Smooth muscle cell (in vitro differentiated cells): Measurements from ENCODE around the gene CBARP. TPM values are rescaled to one million over a fixed set of nuclear protein-coding genes. Genes with fewer than 3 reads are reported as not detected.
"Not testable (repeated sequence)": the region's sequence is repeated elsewhere in the genome, so short reads cannot be mapped to it uniquely, and the experiment has no call there.

Experiments used
- DNase-seq: peaks from one replicate; lab custom pipeline; 2025; ENCODE audit not compliant: unreplicated experiment; lab: John Stamatoyannopoulos, UW
- H2AFZ ChIP-seq: fragments of 200-600 bp; sonication (generic); 2 replicates; pipeline ENCODE4 v1.6.0; 2016; ENCODE audit warnings: antibody characterized with exemption, low read depth, mild to moderate bottlenecking
- H3F3A ChIP-seq: fragments of 200-600 bp; sonication (generic); 2 replicates; pipeline ENCODE4 v1.6.0; 2017; ENCODE audit warnings: antibody characterized with exemption, low read depth
- H3K27ac ChIP-seq: fragments of 200-600 bp; sonication (generic); 2 replicates; pipeline ENCODE4 v1.5.1; 2016; ENCODE audit warnings: low read depth, mild to moderate bottlenecking
- H3K27me3 ChIP-seq: fragments of 200-600 bp; sonication (generic); 2 replicates; pipeline ENCODE4 v1.6.1; 2016; ENCODE audit warnings: low read depth, mild to moderate bottlenecking
- H3K36me3 ChIP-seq: fragments of 200-600 bp; sonication (generic); 2 replicates; pipeline ENCODE4 v1.5.1; 2016; ENCODE audit warnings: low read depth
- H3K4me1 ChIP-seq: fragments of 200-600 bp; sonication (generic); 2 replicates; pipeline ENCODE4 v1.5.1; 2016; ENCODE audit warnings: low read depth
- H3K4me2 ChIP-seq: fragments of 200-600 bp; sonication (generic); 2 replicates; pipeline ENCODE4 v1.6.0; 2016; ENCODE audit warnings: mild to moderate bottlenecking
- H3K4me3 ChIP-seq: fragments of 200-600 bp; sonication (generic); 2 replicates; pipeline ENCODE4 v1.5.1; 2016; ENCODE audit warnings: mild to moderate bottlenecking
- H3K79me2 ChIP-seq: fragments of 200-600 bp; sonication (generic); 2 replicates; pipeline ENCODE4 v1.6.0; 2016; ENCODE audit warnings: low read depth, mild to moderate bottlenecking
- H3K9ac ChIP-seq: fragments of 200-600 bp; sonication (generic); 2 replicates; pipeline ENCODE4 v1.6.0; 2016; ENCODE audit warnings: low read depth
- H3K9me3 ChIP-seq: fragments of 200-600 bp; sonication (generic); replicated peaks from 2 replicates; pipeline ENCODE4 v1.5.1; 2016; ENCODE audit warnings: low read depth
- H4K20me1 ChIP-seq: fragments of 200-600 bp; sonication (generic); 2 replicates; pipeline ENCODE4 v1.6.0; 2016; ENCODE audit warnings: low read depth
- CTCF ChIP-seq: fragments of 200-600 bp; sonication (generic); IDR thresholded peaks from 2 replicates; pipeline ENCODE4 v1.5.1; 2017; ENCODE audit warnings: borderline replicate concordance, mild to moderate bottlenecking, antibody characterized with exemption; ENCODE audit not compliant: insufficient read depth, poor library complexity, severe bottlenecking
- WGBS: methylation state at CpG from one replicate; pipeline ENCODE4 v1.1.7; 2016; ENCODE audit warnings: low lambda C conversion rate; 5-methylcytosine and 5-hydroxymethylcytosine counted together
- polyA plus RNA-seq: library from polyadenylated mRNA; unstranded; fragments of >200 nt; fragmentation: Nextera tagmentation; extraction: Ambion mirVana; gene quantifications from 2 replicates; pipeline ENCODE4 v1.2.1, GENCODE V29; 2016
- total RNA-seq: library from RNA; depleted of rRNA; stranded (reverse); fragments of >200 nt; gene quantifications from 2 replicates; pipeline ENCODE4 v1.2.3, GENCODE V29; 2014

CBARP gene
- total and polyA plus RNA-seq, 2 experiments from 2014 or later = 2.7 to 10.5 TPM

GRCh38 chr19:1206150-1206863, 31.5 kb downstream of the CBARP start:
- Histone ChIP-seq H4K20me1 (peaks cover 29% of the 10 kb centered on the region), H3K4me2 (peak overlapping the region; percentile 99), H3K27me3 (no peaks in the 10 kb centered on the region), H3F3A (peaks cover 25% of the 10 kb centered on the region), H3K9me3 (no peaks in the 10 kb centered on the region), H3K27ac (peak overlapping the region; percentile 46), H3K79me2 (peaks cover 52% of the 10 kb centered on the region), H3K4me3 (peak overlapping the region; percentile 88), H3K9ac (peak overlapping the region; percentile 77), H2AFZ (no peak overlapping the region), H3K4me1 (peaks cover 24% of the 10 kb centered on the region), H3K36me3 (no peaks in the 10 kb centered on the region)
- no peak for DNase-seq
- 2% methylated on average over 39 of the region's 78 CpGs for WGBS
- no peak for TF ChIP-seq CTCF

GRCh38 chr19:1205114-1206099, 32.4 kb downstream of the CBARP start, which contains the start of gene STK11:
Gene STK11, plus strand, starts transcription at chr19:1205778. Its CDS starts 1,136 bp downstream, at chr19:1206914.
- H3K36me3 ChIP-seq = no peaks in the 10 kb centered on the region
- TF ChIP-seq CTCF = no peak
- peaks cover 25% of the 10 kb centered on the region for H3F3A ChIP-seq
- peaks cover 43% of the 10 kb centered on the region for H3K79me2 ChIP-seq
- peak within 1 kb of the TSS; percentile 46 for H3K27ac ChIP-seq
- peak within 1 kb of the TSS; percentile 70 for H2AFZ ChIP-seq
- peak within 1 kb of the TSS; percentile 77 for H3K9ac ChIP-seq
- no peaks in the 10 kb centered on the region for H3K27me3 ChIP-seq
- peak within 1 kb of the TSS; percentile 99 for H3K4me2 ChIP-seq
- peak within 1 kb of the TSS; percentile 88 for H3K4me3 ChIP-seq
- H3K4me1 ChIP-seq = peaks cover 24% of the 10 kb centered on the region
- peaks cover 29% of the 10 kb centered on the region for H4K20me1 ChIP-seq
- no peaks in the 10 kb centered on the region for H3K9me3 ChIP-seq
- WGBS = 9% methylated on average over 43 of the region's 114 CpGs
- peak; percentile 94 for DNase-seq

- H3K27me3 ChIP-seq = not testable (repeated sequence)
Observed at GRCh38 chr19:1200614-1201013, 37.2 kb downstream of the CBARP start.

GRCh38 chr19:1199531-1199930, 38.3 kb downstream of the CBARP start:
- no peak overlapping the region for H2AFZ ChIP-seq
- H3K4me1 ChIP-seq = no peaks in the 10 kb centered on the region
- TF ChIP-seq CTCF = no peak
- no peaks in the 10 kb centered on the region for H4K20me1 ChIP-seq
- H3K4me3 ChIP-seq = no peak overlapping the region
- H3F3A ChIP-seq = peaks cover 13% of the 10 kb centered on the region
- H3K9ac ChIP-seq = no peak overlapping the region
- no peaks in the 10 kb centered on the region for H3K36me3 ChIP-seq
- H3K27me3 ChIP-seq = no peaks in the 10 kb centered on the region
- H3K27ac ChIP-seq = no peak overlapping the region
- no peak for DNase-seq
- H3K9me3 ChIP-seq = no peaks in the 10 kb centered on the region
- H3K79me2 ChIP-seq = no peaks in the 10 kb centered on the region
- no peak overlapping the region for H3K4me2 ChIP-seq
- WGBS = 92% methylated on average over 10 of the region's 10 CpGs

More at GRCh38 chr19:1200614-1201013, 37.2 kb downstream of the CBARP start:
- not testable (repeated sequence) for H2AFZ ChIP-seq, H3K79me2 ChIP-seq, H3K4me2 ChIP-seq, H3K27ac ChIP-seq, H4K20me1 ChIP-seq, H3K36me3 ChIP-seq, H3K9ac ChIP-seq, H3K9me3 ChIP-seq, H3K4me3 ChIP-seq, H3K4me1 ChIP-seq, DNase-seq
- 73% methylated on average over 4 of the region's 4 CpGs for WGBS
- peaks cover 13% of the 10 kb centered on the region for H3F3A ChIP-seq
